Fibroblast of lung (primary cell): ENCODE measurements around the gene SLC11A2. TPM values are rescaled to one million over a fixed set of nuclear protein-coding genes. Genes with fewer than 3 reads are reported as not detected.

ENCODE experiments used
- DNase-seq, 2 donors: peaks; one replicate each; pipeline versions ENCODE4 v3.0.0 to v3.0.0-alpha.2; 2010; ENCODE audit warnings: low read depth in 2 of 2
- H2AFZ ChIP-seq: 2 replicates; pipeline ENCODE4 v1.5.1; 2012; ENCODE audit warnings: low read length, control low read depth, inconsistent platforms
- H3K27ac ChIP-seq: 2 replicates; pipeline ENCODE4 v1.5.1; 2011; ENCODE audit warnings: low read length, control low read depth; ENCODE audit not compliant: insufficient read depth
- H3K27me3 ChIP-seq: 2 replicates; pipeline ENCODE4 v1.5.1; 2011; ENCODE audit warnings: mild to moderate bottlenecking, low read length; ENCODE audit not compliant: control insufficient read depth, insufficient read depth
- H3K36me3 ChIP-seq: 2 replicates; pipeline ENCODE4 v1.5.1; 2011; ENCODE audit warnings: low read length; ENCODE audit not compliant: control insufficient read depth, insufficient read depth
- H3K4me1 ChIP-seq: 2 replicates; pipeline ENCODE4 v1.5.1; 2011; ENCODE audit warnings: low read length; ENCODE audit not compliant: control insufficient read depth, insufficient read depth; ENCODE audit errors: extremely low read depth
- H3K4me2 ChIP-seq: 2 replicates; pipeline ENCODE4 v1.5.1; 2011; ENCODE audit warnings: low read length, control low read depth; ENCODE audit not compliant: insufficient read depth; ENCODE audit errors: extremely low read depth
- H3K4me3 ChIP-seq, 4 experiments: fragments of 200-600 bp in 1 of 4; sonication (generic) in 1 of 4; replicated peaks in 1 of 4; 2 replicates each; pipeline ENCODE4 v1.5.1; 2011 to 2016; ENCODE audit warnings: low read length in 4 of 4, low read depth in 3 of 4, mild to moderate bottlenecking in 3 of 4, control low read depth in 2 of 4, inconsistent platforms in 1 of 4, mixed read lengths in 1 of 4; ENCODE audit not compliant: insufficient read depth in 1 of 4; ENCODE audit errors: control extremely low read depth in 1 of 4
- H3K79me2 ChIP-seq: 2 replicates; pipeline ENCODE4 v1.5.1; 2012; ENCODE audit warnings: mild to moderate bottlenecking, low read length, inconsistent platforms; ENCODE audit not compliant: control insufficient read depth, insufficient read depth
- H3K9ac ChIP-seq: 2 replicates; pipeline ENCODE4 v1.5.1; 2011; ENCODE audit warnings: mild to moderate bottlenecking, low read length, control low read depth; ENCODE audit not compliant: insufficient read depth
- H3K9me3 ChIP-seq: 2 replicates; pipeline ENCODE4 v1.5.1; 2012; ENCODE audit warnings: low read depth, low read length; ENCODE audit not compliant: control insufficient read depth, insufficient read depth
- H4K20me1 ChIP-seq: 2 replicates; pipeline ENCODE4 v1.5.1; 2011; ENCODE audit warnings: low read length; ENCODE audit not compliant: control insufficient read depth, insufficient read depth; ENCODE audit errors: extremely low read depth
- EZH2 ChIP-seq: IDR thresholded peaks from 2 replicates; pipeline ENCODE4 v1.5.1; 2012; ENCODE audit warnings: low read length, control low read depth, mild to moderate bottlenecking; ENCODE audit errors: missing control alignments
- polyA plus RNA-seq, 2 donors: library from polyadenylated mRNA; depleted of rRNA in 1 of 2; stranded (reverse) in 1 of 2; unstranded in 1 of 2; fragments of >200 nt; gene quantifications; 2 replicates each; pipeline ENCODE4 v1.2.1, GENCODE V29; 2011 to 2012; ENCODE audit warnings: missing spikeins in 1 of 2
- total RNA-seq: library from RNA; depleted of rRNA; stranded (reverse); fragments of >200 nt; gene quantifications from 2 replicates; pipeline ENCODE4 v1.2.1, GENCODE V29; 2014
- TF ChIP-seq, protein P1 (sequence below), 2 donors: IDR thresholded peaks in 1 of 2; conservative IDR thresholded peaks in 1 of 2; 1 replicate in 1 of 2; 2 replicates in 1 of 2; pipeline ENCODE4 v1.5.1; 2011 to 2012; ENCODE audit warnings: low read length in 2 of 2, control low read depth in 1 of 2, inconsistent platforms in 1 of 2, low read depth in 1 of 2, mild to moderate bottlenecking in 1 of 2

The SLC11A2 gene
- total and polyA plus RNA-seq, 2 donors (not counting 1 experiment from before 2014, with no cell fraction given), result 38.6 to 75.0 TPM

DNA sequence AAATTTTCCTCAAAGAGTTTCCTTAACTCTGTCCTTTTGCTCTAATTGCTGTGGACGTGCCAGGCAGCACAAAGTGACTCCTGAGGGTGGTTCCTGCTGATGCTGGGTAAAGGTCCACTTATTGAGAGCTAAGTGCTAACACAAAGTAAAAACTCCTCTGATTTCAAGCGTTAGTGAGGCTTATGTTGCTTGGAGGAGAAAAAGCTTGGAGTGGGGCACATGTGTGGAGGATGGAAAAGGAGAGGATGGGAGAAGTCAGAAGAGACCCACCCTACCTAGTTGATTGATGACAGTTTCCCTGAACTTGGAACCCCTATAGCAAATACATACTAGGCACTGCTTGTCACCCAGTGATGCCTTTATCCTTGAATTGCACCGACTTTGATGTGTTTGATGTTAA lies 10.1 kb upstream of the SLC11A2 start:
- Histone ChIP-seq H3K9me3 (no peaks in the 10 kb centered on the region), H3K27me3 (no peaks in the 10 kb centered on the region), H3K4me2 (no peak overlapping the region), H4K20me1 (no peaks in the 10 kb centered on the region), H2AFZ (no peak overlapping the region), H3K9ac (no peak overlapping the region), H3K36me3 (no peaks in the 10 kb centered on the region), H3K4me3 (no peak overlapping the region), H3K27ac (no peak overlapping the region), H3K4me1 (no peaks in the 10 kb centered on the region), H3K79me2 (no peaks in the 10 kb centered on the region)
- no peak for DNase-seq
- no peak for TF ChIP-seq EZH2
- TF ChIP-seq, protein P1, sequence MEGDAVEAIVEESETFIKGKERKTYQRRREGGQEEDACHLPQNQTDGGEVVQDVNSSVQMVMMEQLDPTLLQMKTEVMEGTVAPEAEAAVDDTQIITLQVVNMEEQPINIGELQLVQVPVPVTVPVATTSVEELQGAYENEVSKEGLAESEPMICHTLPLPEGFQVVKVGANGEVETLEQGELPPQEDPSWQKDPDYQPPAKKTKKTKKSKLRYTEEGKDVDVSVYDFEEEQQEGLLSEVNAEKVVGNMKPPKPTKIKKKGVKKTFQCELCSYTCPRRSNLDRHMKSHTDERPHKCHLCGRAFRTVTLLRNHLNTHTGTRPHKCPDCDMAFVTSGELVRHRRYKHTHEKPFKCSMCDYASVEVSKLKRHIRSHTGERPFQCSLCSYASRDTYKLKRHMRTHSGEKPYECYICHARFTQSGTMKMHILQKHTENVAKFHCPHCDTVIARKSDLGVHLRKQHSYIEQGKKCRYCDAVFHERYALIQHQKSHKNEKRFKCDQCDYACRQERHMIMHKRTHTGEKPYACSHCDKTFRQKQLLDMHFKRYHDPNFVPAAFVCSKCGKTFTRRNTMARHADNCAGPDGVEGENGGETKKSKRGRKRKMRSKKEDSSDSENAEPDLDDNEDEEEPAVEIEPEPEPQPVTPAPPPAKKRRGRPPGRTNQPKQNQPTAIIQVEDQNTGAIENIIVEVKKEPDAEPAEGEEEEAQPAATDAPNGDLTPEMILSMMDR (conservative IDR thresholded peaks at IDR 0.05 in 1 of 2, IDR thresholded peaks at IDR 0.05 in 1 of 2; ENCODE audit: low read depth in 1 of 2, low read length in 2 of 2), result no peak

DNA sequence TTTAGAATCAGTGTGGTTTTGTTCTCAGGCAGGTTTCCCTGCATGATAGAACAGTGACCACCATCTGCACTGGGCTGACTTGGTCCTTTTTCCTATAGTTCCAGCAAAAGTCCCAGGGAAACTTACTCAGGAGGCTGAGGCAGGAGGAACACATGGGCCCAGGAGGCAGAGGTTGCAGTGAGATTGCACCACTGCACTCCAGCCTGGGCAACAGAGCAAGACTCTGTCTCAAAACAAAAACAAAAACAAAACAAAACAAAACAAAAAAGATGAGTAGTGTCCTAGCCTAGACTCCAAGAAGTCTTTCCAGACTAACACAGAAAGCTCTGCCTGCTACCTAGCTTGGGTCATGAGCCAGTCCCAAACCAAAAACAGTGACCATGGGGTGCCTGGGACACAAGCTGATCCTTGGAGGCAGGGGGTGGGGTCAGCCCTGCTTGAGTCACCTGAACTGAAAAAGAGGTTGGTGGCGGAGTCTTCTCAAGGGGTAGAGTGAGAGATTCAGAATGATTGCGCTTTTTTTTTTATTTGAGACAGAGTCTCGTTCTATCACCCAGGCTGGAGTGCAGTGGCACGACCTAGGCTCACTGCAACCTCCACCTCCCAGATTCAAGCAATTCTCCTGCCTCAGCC lies 7.4 kb upstream of the SLC11A2 start:
- Histone ChIP-seq H4K20me1 (no peaks in the 10 kb centered on the region), H2AFZ (no peak overlapping the region), H3K9me3 (no peaks in the 10 kb centered on the region), H3K4me2 (no peak overlapping the region), H3K79me2 (no peaks in the 10 kb centered on the region), H3K4me1 (no peaks in the 10 kb centered on the region), H3K36me3 (no peaks in the 10 kb centered on the region), H3K4me3 (no peak overlapping the region), H3K27ac (no peak overlapping the region), H3K9ac (no peak overlapping the region), H3K27me3 (no peaks in the 10 kb centered on the region)
- TF ChIP-seq, protein P1 (conservative IDR thresholded peaks at IDR 0.05 in 1 of 2, IDR thresholded peaks at IDR 0.05 in 1 of 2; ENCODE audit: low read depth in 1 of 2, low read length in 2 of 2), result no peak
- TF ChIP-seq EZH2, result no peak
- DNase-seq, result no peak

DNA sequence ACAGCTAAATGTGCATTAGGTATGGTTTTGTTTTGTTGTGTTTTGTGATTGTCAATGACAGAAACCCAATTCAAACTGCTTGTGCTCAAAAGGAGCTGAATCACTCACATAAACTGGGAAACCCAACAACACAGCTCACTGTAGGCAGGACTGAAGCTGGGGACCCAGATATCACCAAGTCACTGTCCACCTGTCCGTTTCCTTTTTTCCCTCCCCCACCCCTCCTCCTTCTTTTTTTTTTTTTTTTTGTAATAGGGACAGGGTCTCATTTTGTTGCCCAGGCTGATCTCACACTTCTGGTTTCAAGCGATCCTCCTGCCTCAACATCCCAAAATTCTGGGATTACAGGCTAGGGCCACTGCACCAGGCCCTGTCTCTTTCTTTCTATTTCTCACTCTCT lies 6.9 kb upstream of the SLC11A2 start:
- H4K20me1 ChIP-seq, result no peaks in the 10 kb centered on the region
- no peaks in the 10 kb centered on the region for H3K4me1 ChIP-seq
- no peak overlapping the region for H3K4me2 ChIP-seq
- H3K9ac ChIP-seq, result no peak overlapping the region
- TF ChIP-seq, protein P1 (conservative IDR thresholded peaks at IDR 0.05 in 1 of 2, IDR thresholded peaks at IDR 0.05 in 1 of 2; ENCODE audit: low read depth in 1 of 2, low read length in 2 of 2), result no peak
- TF ChIP-seq EZH2, result no peak
- no peak overlapping the region for H3K27ac ChIP-seq
- H3K9me3 ChIP-seq, result no peaks in the 10 kb centered on the region
- H3K79me2 ChIP-seq, result no peaks in the 10 kb centered on the region
- H3K4me3 ChIP-seq, result no peak overlapping the region
- H3K27me3 ChIP-seq, result no peaks in the 10 kb centered on the region
- no peak overlapping the region for H2AFZ ChIP-seq
- no peaks in the 10 kb centered on the region for H3K36me3 ChIP-seq
- DNase-seq, result no peak
